H1 (cell line): ENCODE data around the gene IGFBP1. TPM values are rescaled to one million over a fixed set of nuclear protein-coding genes. Genes with fewer than 3 reads are reported as not detected.

ENCODE experiments used
- CTCF ChIA-PET: fragments of 300-600 bp; sonication (Branson Sonifier 250); formaldehyde crosslinking; loops from one replicate; lab custom pipeline; 2021; ENCODE audit not compliant: partially characterized antibody; lab: Charles Lee
- POLR2A ChIA-PET: fragments of 300-600 bp; sonication (Branson Sonifier 250); formaldehyde crosslinking; loops from one replicate; lab custom pipeline; 2021; ENCODE audit warnings: inconsistent platforms; ENCODE audit not compliant: partially characterized antibody; lab: Charles Lee
- DNase-seq, 2 experiments: peaks; one replicate each; pipeline versions ENCODE4 v3.0.0 to v3.0.0-alpha.2; 2010 to 2022; ENCODE audit warnings: low spot score in 2 of 2, low read depth in 1 of 2, mixed read lengths in 1 of 2
- FAIRE-seq: peaks from 2 replicates; lab custom pipeline; 2011; peaks lifted over from hg19 to GRCh38; lab: Jason Lieb, UNC
- H2AFZ ChIP-seq: 2 replicates; pipeline ENCODE4 v1.8.1; 2012; ENCODE audit warnings: low read length, inconsistent platforms
- H2AK5ac ChIP-seq: 2 replicates; pipeline ENCODE4 v1.6.1; 2013; ENCODE audit warnings: low read depth, low read length
- H2BK120ac ChIP-seq: replicated peaks from 2 replicates; pipeline ENCODE3; 2013; ENCODE audit warnings: low read depth, low read length, inconsistent platforms
- H2BK12ac ChIP-seq: 2 replicates; pipeline ENCODE4 v1.6.1; 2013; ENCODE audit warnings: low read depth, low read length
- H2BK15ac ChIP-seq: 2 replicates; pipeline ENCODE4 v1.6.1; 2013; ENCODE audit warnings: low read length
- H2BK20ac ChIP-seq: 2 replicates; pipeline ENCODE4 v1.6.1; 2013; ENCODE audit warnings: low read length
- H2BK5ac ChIP-seq: 2 replicates; pipeline ENCODE4 v1.6.1; 2013; ENCODE audit warnings: low read depth, low read length
- H3K14ac ChIP-seq: 2 replicates; pipeline ENCODE4 v1.6.1; 2013; ENCODE audit warnings: inconsistent platforms; ENCODE audit not compliant: insufficient read length
- H3K18ac ChIP-seq: 2 replicates; pipeline ENCODE4 v1.6.1; 2013; ENCODE audit warnings: low read length; ENCODE audit errors: extremely low read depth
- H3K23ac ChIP-seq: 2 replicates; pipeline ENCODE4 v1.6.1; 2013; ENCODE audit warnings: inconsistent platforms; ENCODE audit not compliant: insufficient read length
- H3K23me2 ChIP-seq: 2 replicates; pipeline ENCODE4 v1.6.1; 2013; ENCODE audit warnings: low read depth, low read length
- H3K27ac ChIP-seq: 2 replicates; pipeline ENCODE4 v1.6.1; 2011; ENCODE audit warnings: low read depth, low read length, inconsistent platforms
- H3K27me3 ChIP-seq, 4 experiments: replicated peaks in 1 of 4; 1 replicate in 1 of 4; 2 replicates in 3 of 4; pipeline versions ENCODE4 v1.6.1 to v1.8.1; 2011 to 2013; ENCODE audit warnings: low read length in 3 of 4, mild to moderate bottlenecking in 3 of 4, inconsistent platforms in 2 of 4, mixed read lengths in 2 of 4, moderate library complexity in 1 of 4; ENCODE audit not compliant: control insufficient read depth in 3 of 4, insufficient read depth in 3 of 4; ENCODE audit errors: extremely low read depth in 1 of 4
- H3K36me3 ChIP-seq, 4 experiments: 2 replicates each; pipeline versions ENCODE4 v1.6.1 to v1.8.1; 2011 to 2013; ENCODE audit warnings: mild to moderate bottlenecking in 4 of 4, low read length in 3 of 4, moderate library complexity in 2 of 4, control low read depth in 1 of 4, inconsistent platforms in 1 of 4; ENCODE audit not compliant: insufficient read depth in 4 of 4, control insufficient read depth in 2 of 4
- H3K4ac ChIP-seq: replicated peaks from 2 replicates; pipeline ENCODE3; 2013; ENCODE audit warnings: low read length, low read depth, mixed read lengths, inconsistent platforms; ENCODE audit not compliant: insufficient read length
- H3K4me1 ChIP-seq, 4 experiments: replicated peaks in 1 of 4; 1 replicate in 1 of 4; 2 replicates in 3 of 4; pipeline versions ENCODE4 v1.6.1 to v1.8.1; 2011 to 2013; ENCODE audit warnings: low read length in 3 of 4, inconsistent platforms in 2 of 4, mixed read lengths in 1 of 4; ENCODE audit not compliant: insufficient read depth in 4 of 4, control insufficient read depth in 3 of 4
- H3K4me2 ChIP-seq, 2 experiments: 2 replicates each; pipeline versions ENCODE4 v1.6.1 to v1.8.1; 2011 to 2013; ENCODE audit warnings: low read depth in 2 of 2, low read length in 2 of 2, control low read depth in 1 of 2, inconsistent platforms in 1 of 2, mild to moderate bottlenecking in 1 of 2; ENCODE audit not compliant: insufficient read depth in 1 of 2
- H3K4me3 ChIP-seq, 4 experiments: fragments of 200-600, 300-600 bp in 1 of 4; sonication (generic), shearing (Covaris generic), sonication (Bioruptor Twin) in 1 of 4; 2 replicates each; pipeline versions ENCODE4 v1.5.1 to v1.8.1; 2011 to 2016; ENCODE audit warnings: low read length in 4 of 4, low read depth in 3 of 4, control low read depth in 2 of 4, inconsistent platforms in 2 of 4, mild to moderate bottlenecking in 2 of 4, mixed read lengths in 1 of 4, moderate library complexity in 1 of 4; ENCODE audit not compliant: insufficient read depth in 2 of 4; ENCODE audit errors: extremely low read depth in 1 of 4
- H3K56ac ChIP-seq: replicated peaks from 2 replicates; pipeline ENCODE3; 2013; ENCODE audit warnings: low read depth, mild to moderate bottlenecking, mixed read lengths, low read length, inconsistent platforms; ENCODE audit not compliant: insufficient read length
- H3K79me1 ChIP-seq: 2 replicates; pipeline ENCODE4 v1.6.1; 2013; ENCODE audit warnings: low read depth, low read length, control low read depth
- H3K79me2 ChIP-seq, 2 experiments: 2 replicates each; pipeline versions ENCODE4 v1.6.1 to v1.8.1; 2012 to 2013; ENCODE audit warnings: low read length in 2 of 2, mild to moderate bottlenecking in 2 of 2, inconsistent platforms in 1 of 2; ENCODE audit not compliant: insufficient read depth in 2 of 2, control insufficient read depth in 1 of 2
- H3K9ac ChIP-seq, 4 experiments: replicated peaks in 1 of 4; 1 replicate in 1 of 4; 2 replicates in 3 of 4; pipeline versions ENCODE4 v1.6.1 to v1.8.1; 2011 to 2013; ENCODE audit warnings: low read depth in 3 of 4, low read length in 3 of 4, control low read depth in 2 of 4, mild to moderate bottlenecking in 2 of 4, moderate library complexity in 2 of 4, inconsistent platforms in 1 of 4; ENCODE audit errors: extremely low read depth in 1 of 4
- H3K9me3 ChIP-seq, 2 experiments: 2 replicates each; pipeline versions ENCODE4 v1.6.1 to v1.8.1; 2012 to 2013; ENCODE audit warnings: mild to moderate bottlenecking in 2 of 2, moderate library complexity in 2 of 2, control low read depth in 1 of 2, inconsistent platforms in 1 of 2, low read depth in 1 of 2, low read length in 1 of 2, mixed read lengths in 1 of 2; ENCODE audit not compliant: insufficient read depth in 2 of 2
- H4K20me1 ChIP-seq, 2 experiments: replicated peaks in 1 of 2; 2 replicates each; pipeline versions ENCODE3 to v1.8.1; 2011 to 2013; ENCODE audit warnings: inconsistent platforms in 2 of 2, low read length in 2 of 2, mild to moderate bottlenecking in 1 of 2; ENCODE audit not compliant: insufficient read depth in 2 of 2, control insufficient read depth in 1 of 2
- H4K5ac ChIP-seq: 2 replicates; pipeline ENCODE4 v1.6.1; 2013; ENCODE audit warnings: low read length, low read depth, mixed read lengths, inconsistent platforms; ENCODE audit not compliant: insufficient read length
- H4K8ac ChIP-seq: 2 replicates; pipeline ENCODE4 v1.8.0; 2013; ENCODE audit warnings: mild to moderate bottlenecking, moderate library complexity, low read length, inconsistent platforms; ENCODE audit not compliant: insufficient read depth; ENCODE audit errors: extremely low read depth
- H4K91ac ChIP-seq: replicated peaks from 2 replicates; pipeline ENCODE3; 2013; ENCODE audit warnings: low read length, mixed read lengths, inconsistent platforms; ENCODE audit not compliant: insufficient read length
- ATF3 ChIP-seq: IDR thresholded peaks from 2 replicates; pipeline ENCODE4 v1.6.1; 2011; ENCODE audit warnings: low read depth, mild to moderate bottlenecking, low read length; ENCODE audit not compliant: insufficient read depth
- BCL11A ChIP-seq, 2 experiments: IDR thresholded peaks; one replicate each; pipeline ENCODE4 v1.6.1; 2011; ENCODE audit warnings: low read depth in 2 of 2, low read length in 2 of 2, mild to moderate bottlenecking in 2 of 2
- CEBPB ChIP-seq: IDR thresholded peaks from 2 replicates; pipeline ENCODE4 v1.6.1; 2012; ENCODE audit warnings: low read depth, low read length
- GABPA ChIP-seq: IDR thresholded peaks from 2 replicates; pipeline ENCODE4 v1.6.1; 2011; ENCODE audit warnings: mild to moderate bottlenecking, low read length, moderate library complexity, borderline replicate concordance; ENCODE audit not compliant: insufficient read depth
- KDM1A ChIP-seq: fragments of 200-600, 300-600 bp; sonication (generic); IDR thresholded peaks from 2 replicates; pipeline ENCODE4 v1.7.1; 2016; ENCODE audit warnings: mild to moderate bottlenecking, low read length, borderline replicate concordance
- MAFK ChIP-seq: IDR thresholded peaks from 2 replicates; pipeline ENCODE4 v1.6.1; 2012; ENCODE audit warnings: low read depth, mild to moderate bottlenecking, improper control_type of control experiment, low read length
- RAD21 ChIP-seq, 2 experiments: IDR thresholded peaks in 1 of 2; conservative IDR thresholded peaks in 1 of 2; 2 replicates each; pipeline ENCODE4 v1.6.1; 2011; ENCODE audit warnings: low read depth in 2 of 2, low read length in 2 of 2, improper control_type of control experiment in 1 of 2, inconsistent platforms in 1 of 2, mild to moderate bottlenecking in 1 of 2, moderate library complexity in 1 of 2
- SIRT6 ChIP-seq: IDR thresholded peaks from one replicate; pipeline ENCODE4 v1.7.1; 2012; ENCODE audit warnings: low read length, inconsistent platforms
- TAF7 ChIP-seq: optimal IDR thresholded peaks from 2 replicates; pipeline ENCODE3; 2011; ENCODE audit warnings: low read depth, mild to moderate bottlenecking, inconsistent platforms, low read length, moderate library complexity, borderline replicate concordance
- USF2 ChIP-seq: IDR thresholded peaks from 2 replicates; pipeline ENCODE4 v1.6.1; 2011; ENCODE audit warnings: low read length, improper control_type of control experiment
- YY1 ChIP-seq: IDR thresholded peaks from 2 replicates; pipeline ENCODE4 v1.6.1; 2011; ENCODE audit warnings: low read depth, mild to moderate bottlenecking, low read length
- WGBS, 2 experiments: shearing (Covaris generic) in 1 of 2; methylation state at CpG; one replicate each; pipeline versions ENCODE4 v1.1.6 to v1.1.7; 2013 to 2015; ENCODE audit warnings: low lambda C conversion rate in 2 of 2, mixed read lengths in 2 of 2, inconsistent platforms in 1 of 2, low coverage in 1 of 2, missing lambda C conversion rate in 1 of 2; ENCODE audit not compliant: insufficient replicate concordance in 2 of 2, insufficient coverage in 1 of 2, insufficient read length in 1 of 2; ENCODE audit errors: extremely low coverage in 1 of 2, missing lambda C conversion rate in 1 of 2; 5-methylcytosine and 5-hydroxymethylcytosine counted together
- polyA plus RNA-seq, 7 experiments: library from polyadenylated mRNA; depleted of rRNA in 3 of 7; stranded (reverse) in 5 of 7; unstranded in 2 of 7; fragments of >200 nt in 5 of 7; fragments of 200-250 nt in 2 of 7; gene quantifications; 1 replicate in 5 of 7; 2 replicates in 1 of 7; 4 replicates in 1 of 7; pipeline versions ENCODE4 v1.2.1 to v1.2.3, GENCODE V29; 2011 to 2013; ENCODE audit warnings: missing spikeins in 2 of 7, mixed read lengths in 2 of 7
- total RNA-seq: library from RNA; stranded (reverse); fragmentation: NEBNext Ultra II Directional; extraction: Animal tissue kit (Norgen Biotek cat#: 25700); gene quantifications from 2 replicates; pipeline ENCODE4 v1.2.1, GENCODE V29; 2021

Gene IGFBP1
- total and polyA plus RNA-seq, 2 of the 8 experiments (the other 6 are each of a cell fraction or from before 2014, with no cell fraction given) = not detected

- Histone ChIP-seq H3K23ac (no peak overlapping the region), H3K79me2 (no peaks in the 10 kb centered on the region), H3K79me1 (no peaks in the 10 kb centered on the region), H3K4me3 (peak overlapping the region in 2 of 4 experiments; percentile 17 to 67; a peak in 5 of 8 replicates), H3K14ac (no peak overlapping the region), H4K5ac (no peak overlapping the region), H2BK5ac (no peak overlapping the region), H4K20me1 (peaks cover 2% of the 10 kb centered on the region in 2 experiments), H4K91ac (no peak overlapping the region), H3K18ac (peak overlapping the region; percentile 57; the same call in 1 of the 2 replicates), H2BK12ac (no peak overlapping the region), H2BK15ac (0 out of 2 replicates have a peak overlapping the region, but pooled peaks have one; percentile 18), H3K36me3 (no peaks in the 10 kb centered on the region), H2BK120ac (no peak overlapping the region), H3K27me3 (peaks cover 14 to 41% (median 33%) of the 10 kb centered on the region in 4 experiments), H3K9me3 (no peaks in the 10 kb centered on the region), H3K56ac (no peak overlapping the region), H2AFZ (0 out of 2 replicates have a peak overlapping the region, but pooled peaks have one; percentile 19), H3K4me1 (peaks cover 6 to 26% (median 12%) of the 10 kb centered on the region in 4 experiments; a peak in 6 of 7 replicates), H3K27ac (no peak overlapping the region), H2AK5ac (no peak overlapping the region), H3K23me2 (peaks cover 14% of the 10 kb centered on the region), H3K9ac (no peak overlapping the region), H3K4me2 (peak overlapping the region; percentile 78 to 87), H4K8ac (no peak overlapping the region), H2BK20ac (peak overlapping the region; percentile 22; the same call in 1 of the 2 replicates), H3K4ac (no peak overlapping the region)
- peak in 1 of 2 experiments; percentile 88 for DNase-seq
- CTCF ChIA-PET = interaction anchor here (0.7 to 15.3 kb wide), 89 partner anchors 11 to 1264 kb away, joined by 3 to 242 read pairs (median 5); partner anchors contain the start of gene IGFBP1
- FAIRE-seq = peak; percentile 74
- POLR2A ChIA-PET = interaction anchor here (1.2 to 1.3 kb wide), 2 partner anchors 223 to 438 kb away, joined by 3 to 5 read pairs; no protein-coding TSS in a partner anchor
- WGBS, 2 experiments = 5% methylated on average over 9 of the region's 9 CpGs; no CpG with 5 or more reads in 1 of the 2 experiments
- TF ChIP-seq TAF7 (peak; percentile 29), BCL11A (IDR thresholded peaks at IDR 0.05; ENCODE audit: low read depth in 2 of 2, low read length in 2 of 2) (no peak), SIRT6 (no peak), USF2 (no peak), YY1 (no peak), ATF3 (0 out of 2 replicates have a peak, but pooled peaks have one; percentile 17), MAFK (no peak), GABPA (no peak), KDM1A (no peak), RAD21 (IDR thresholded peaks at IDR 0.05 in 1 of 2, conservative IDR thresholded peaks at IDR 0.05 in 1 of 2; ENCODE audit: low read depth in 2 of 2, low read length in 2 of 2) (peak; percentile 93 to 94), CEBPB (no peak)
Measured at GRCh38 chr7:45923290-45923689, 35.0 kb downstream of the IGFBP1 start.
